IPS-18c (cell line): Measurements from ENCODE around the gene FAM156B.
"Not testable (repeated sequence)": the region's sequence is repeated elsewhere in the genome, so short reads cannot be mapped to it uniquely, and the experiment has no call there.

Experiments used
- H3K4me3 ChIP-seq: 2 replicates; pipeline ENCODE4 v1.7.0; 2013; ENCODE audit warnings: low read depth, mild to moderate bottlenecking, low read length, moderate library complexity; ENCODE audit not compliant: insufficient read depth
- H3K9me3 ChIP-seq: one replicate; pipeline ENCODE4 v1.6.1; 2013; ENCODE audit warnings: mild to moderate bottlenecking, low read length, moderate library complexity; ENCODE audit not compliant: control insufficient read depth, insufficient read depth

The FAM156B gene, protein sequence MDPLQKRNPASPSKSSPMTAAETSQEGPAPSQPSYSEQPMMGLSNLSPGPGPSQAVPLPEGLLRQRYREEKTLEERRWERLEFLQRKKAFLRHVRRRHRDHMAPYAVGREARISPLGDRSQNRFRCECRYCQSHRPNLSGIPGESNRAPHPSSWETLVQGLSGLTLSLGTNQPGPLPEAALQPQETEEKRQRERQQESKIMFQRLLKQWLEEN

GRCh38 chrX:52896855-52897709 lies at the start of gene FAM156B:
FAM156B (plus strand) TSS chrX:52897330; CDS start chrX:52907226, 9,896 bp downstream.
- H3K9me3 ChIP-seq, H3K4me3 ChIP-seq: not testable (repeated sequence)

DNA sequence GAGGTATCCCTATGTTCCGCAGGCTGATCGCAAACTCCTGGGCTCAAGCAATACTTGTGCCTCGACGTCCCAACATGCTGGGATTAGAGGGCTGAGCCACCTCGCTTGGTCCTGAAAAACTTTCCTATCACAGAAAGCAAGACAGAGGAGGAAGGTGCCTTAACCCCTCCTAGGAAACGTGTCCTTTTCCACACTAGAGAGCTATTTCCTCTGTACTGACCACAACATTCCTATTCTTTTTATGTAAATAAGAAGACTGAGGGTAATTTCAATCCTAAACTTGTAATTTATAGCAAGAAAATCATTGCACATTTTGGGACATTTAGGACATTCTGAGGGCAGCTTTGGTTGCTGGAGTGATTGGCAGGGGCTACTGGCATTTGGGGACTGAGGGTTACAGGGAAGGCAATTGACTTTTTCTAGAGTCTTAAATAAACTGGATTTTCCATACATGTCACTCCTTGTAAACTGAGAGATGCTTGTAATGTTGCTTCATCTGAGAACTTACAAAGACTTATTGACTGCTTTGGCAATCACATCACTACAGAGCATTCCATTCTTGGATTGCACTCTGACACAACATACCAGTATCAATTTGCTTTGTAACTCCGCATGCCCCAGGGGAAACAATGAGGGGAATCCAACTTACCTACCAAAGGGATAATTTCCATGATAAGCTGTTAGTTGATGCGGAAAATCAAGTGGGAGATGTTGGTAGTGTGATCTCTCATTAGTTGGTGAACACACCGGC lies 44.8 kb upstream of the FAM156B start:
- Histone ChIP-seq H3K4me3 (no peak overlapping the region), H3K9me3 (peaks cover 13% of the 10 kb centered on the region)

DNA sequence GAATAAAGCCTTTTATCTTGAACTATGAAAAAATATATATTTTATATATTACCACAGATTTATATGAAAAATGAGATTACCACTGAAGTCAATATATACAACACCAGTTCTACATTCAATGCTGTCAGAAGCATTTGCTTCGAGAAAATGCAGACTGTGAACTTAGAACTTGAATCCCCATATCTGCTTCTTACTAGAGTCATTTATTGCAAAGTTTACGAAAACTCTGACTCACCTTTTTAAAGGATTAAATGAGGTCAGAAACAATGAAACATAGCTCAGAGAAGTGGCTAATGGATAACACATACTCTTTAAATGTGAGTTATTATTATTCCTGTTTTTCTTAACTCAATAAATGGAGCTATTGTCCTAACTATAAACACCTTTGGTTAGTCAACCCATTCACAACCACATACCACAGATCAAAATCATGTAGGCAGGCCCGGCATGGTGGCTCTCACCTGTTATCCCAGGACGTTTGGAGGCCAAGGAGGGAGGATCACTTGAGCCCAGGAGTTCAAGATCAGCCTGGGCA lies 40.1 kb upstream of the FAM156B start:
- not testable (repeated sequence) for H3K9me3 ChIP-seq, H3K4me3 ChIP-seq

DNA sequence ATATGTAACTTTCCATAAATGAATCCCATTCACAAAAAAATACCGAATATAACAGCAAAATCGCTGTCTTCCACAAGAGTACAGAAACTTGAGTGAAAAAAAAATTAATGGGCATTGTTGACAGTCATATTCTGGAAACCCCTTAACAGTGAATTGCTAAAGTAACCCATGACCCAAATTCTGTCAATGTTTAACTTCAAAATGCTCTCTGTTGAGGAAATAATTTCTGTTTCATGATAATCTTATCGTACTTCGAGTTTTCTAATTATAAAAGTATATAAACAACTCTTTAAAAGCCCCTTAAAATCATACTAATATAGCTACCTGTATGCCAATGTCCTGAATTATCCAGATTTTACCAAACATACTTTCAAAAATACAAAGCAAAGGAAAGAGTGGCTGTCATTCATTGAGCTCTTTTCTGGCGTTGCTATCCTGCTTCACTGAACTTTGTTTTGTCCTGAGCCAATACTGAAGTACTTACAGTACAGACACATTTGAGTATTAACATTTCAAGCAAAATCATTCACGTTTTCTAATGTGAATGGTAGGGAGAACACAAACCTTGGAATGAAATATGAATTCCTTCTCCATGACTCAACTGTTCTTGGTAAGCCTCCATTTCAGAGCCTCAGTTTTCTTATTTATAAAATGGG lies 31.7 kb upstream of the FAM156B start:
- no peaks in the 10 kb centered on the region for H3K9me3 ChIP-seq
- H3K4me3 ChIP-seq, result no peak overlapping the region

GRCh38 chrX:52867610-52868348 lies 29.4 kb upstream of the FAM156B start, which contains the start of gene XAGE3:
XAGE3 (minus strand) TSS chrX:52868083; CDS start chrX:52867133, 950 bp downstream.
- Histone ChIP-seq H3K4me3 (no peak within 1 kb of the TSS), H3K9me3 (no peaks in the 10 kb centered on the region)

DNA sequence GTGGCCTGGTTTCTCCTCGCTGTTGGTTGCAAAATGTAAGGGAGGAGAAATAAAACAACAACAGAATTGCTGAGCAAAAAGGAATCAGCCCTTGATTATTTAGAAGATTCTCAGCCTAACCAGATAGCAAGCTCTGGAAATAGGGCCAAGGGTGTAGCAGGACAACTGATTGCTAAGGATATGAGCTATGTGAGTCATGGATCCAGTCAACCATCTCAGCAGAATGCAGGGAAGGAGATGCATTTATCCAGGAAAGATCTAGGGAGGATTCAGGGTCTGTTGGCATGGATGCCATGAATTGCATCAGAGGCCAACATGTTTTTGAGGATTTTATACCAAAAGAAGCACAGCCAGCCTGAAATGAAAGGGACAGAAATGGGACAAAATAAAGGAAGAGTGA lies 27.1 kb upstream of the FAM156B start:
- no peak overlapping the region for H3K4me3 ChIP-seq
- H3K9me3 ChIP-seq, result no peaks in the 10 kb centered on the region

GRCh38 chrX:52873825-52874224 lies 23.3 kb upstream of the FAM156B start:
- not testable (repeated sequence) for H3K9me3 ChIP-seq, H3K4me3 ChIP-seq

GRCh38 chrX:52874661-52875060 lies 22.5 kb upstream of the FAM156B start:
- H3K4me3 ChIP-seq, result no peak overlapping the region
- no peaks in the 10 kb centered on the region for H3K9me3 ChIP-seq

DNA sequence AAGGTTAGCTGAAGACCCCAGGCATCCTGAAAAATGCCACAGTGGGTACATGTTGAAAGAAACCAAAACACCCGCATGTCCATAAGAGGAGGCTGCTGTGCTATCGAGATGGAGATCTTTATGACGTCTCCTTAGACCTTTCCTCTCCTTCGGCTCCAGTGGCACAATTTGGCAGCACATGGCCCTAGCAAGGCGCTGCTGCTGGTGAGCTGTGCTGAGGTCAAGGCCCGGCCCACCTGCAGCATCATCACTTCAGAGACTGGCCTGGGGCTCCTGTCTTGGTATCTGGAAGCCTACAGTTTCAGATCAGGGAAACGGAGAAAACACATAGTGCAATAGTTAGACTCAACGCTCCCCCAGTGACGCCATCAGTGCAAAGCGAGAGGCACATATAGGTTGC lies 21.7 kb upstream of the FAM156B start:
- not testable (repeated sequence) for H3K9me3 ChIP-seq, H3K4me3 ChIP-seq

GRCh38 chrX:52876386-52876785 lies 20.7 kb upstream of the FAM156B start:
- not testable (repeated sequence) for H3K4me3 ChIP-seq, H3K9me3 ChIP-seq

DNA sequence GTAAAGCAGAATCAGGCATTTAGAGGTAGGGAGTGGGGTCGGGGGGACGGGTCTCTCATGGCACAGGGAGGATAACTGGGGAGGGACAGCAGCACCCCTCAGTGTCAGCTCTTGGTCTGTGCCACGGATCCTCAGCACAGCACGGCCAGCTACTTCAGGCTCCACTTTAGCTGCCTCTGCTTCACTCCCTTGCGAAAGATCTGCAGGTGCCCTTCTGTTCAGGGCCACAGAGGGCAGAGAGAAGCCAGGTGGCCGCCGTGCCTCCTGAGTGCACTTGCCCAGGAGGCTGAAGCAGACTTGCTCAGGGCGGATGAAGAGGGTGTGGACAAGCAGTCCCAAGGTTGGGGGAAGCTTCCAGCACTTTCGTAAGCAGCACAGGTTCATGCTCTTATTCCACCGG lies 9.7 kb upstream of the FAM156B start:
- H3K4me3 ChIP-seq, H3K9me3 ChIP-seq: not testable (repeated sequence)

DNA sequence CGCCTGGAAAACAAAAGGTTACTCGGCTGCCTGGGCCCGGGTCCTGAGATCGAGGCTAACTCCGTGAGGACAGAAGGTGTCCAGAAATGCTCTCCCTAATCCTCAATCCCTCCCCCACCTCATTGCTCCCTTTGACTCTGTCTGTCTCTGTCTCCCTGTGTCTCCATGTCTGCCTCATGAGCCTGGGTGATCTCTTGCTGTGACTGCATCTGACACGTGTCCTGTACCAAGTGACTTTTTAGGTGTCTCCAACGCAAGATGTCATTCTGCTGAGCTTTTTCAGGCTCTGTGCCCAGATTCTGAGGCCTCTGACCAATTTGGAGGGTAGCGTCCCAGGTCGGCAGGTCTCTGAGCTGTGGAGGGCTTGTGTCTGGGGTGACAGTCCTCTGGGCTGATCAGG lies 9.0 kb upstream of the FAM156B start:
- H3K9me3 ChIP-seq, H3K4me3 ChIP-seq: not testable (repeated sequence)

GRCh38 chrX:52896438-52896837 lies 692 bp upstream of the FAM156B start:
- H3K4me3 ChIP-seq, H3K9me3 ChIP-seq: not testable (repeated sequence)

GRCh38 chrX:52905531-52905930 lies 8.4 kb downstream of the FAM156B start:
- H3K4me3 ChIP-seq, result not testable (repeated sequence)

DNA sequence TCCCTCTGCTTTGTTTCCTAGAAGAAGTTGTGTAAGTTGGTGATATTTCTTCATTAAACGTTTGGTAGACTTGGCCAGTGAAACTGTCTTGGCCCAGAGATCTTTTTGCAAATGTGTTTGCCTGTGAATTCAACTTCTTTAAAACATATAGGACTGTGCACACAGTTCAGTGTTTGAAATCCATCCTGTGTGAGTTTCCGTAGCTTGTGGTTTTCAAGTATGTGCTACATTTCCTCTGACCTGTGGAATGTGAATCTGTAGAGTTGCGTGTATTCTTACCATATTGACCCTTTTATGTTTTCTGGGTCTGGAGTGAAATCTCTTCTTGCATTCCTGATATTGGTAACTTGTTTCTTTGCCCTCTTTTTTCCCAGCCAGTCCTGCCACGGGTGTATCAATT lies 8.9 kb downstream of the FAM156B start:
- H3K4me3 ChIP-seq, H3K9me3 ChIP-seq: not testable (repeated sequence)

More at GRCh38 chrX:52905531-52905930, 8.4 kb downstream of the FAM156B start:
- H3K9me3 ChIP-seq, result not testable (repeated sequence)

DNA sequence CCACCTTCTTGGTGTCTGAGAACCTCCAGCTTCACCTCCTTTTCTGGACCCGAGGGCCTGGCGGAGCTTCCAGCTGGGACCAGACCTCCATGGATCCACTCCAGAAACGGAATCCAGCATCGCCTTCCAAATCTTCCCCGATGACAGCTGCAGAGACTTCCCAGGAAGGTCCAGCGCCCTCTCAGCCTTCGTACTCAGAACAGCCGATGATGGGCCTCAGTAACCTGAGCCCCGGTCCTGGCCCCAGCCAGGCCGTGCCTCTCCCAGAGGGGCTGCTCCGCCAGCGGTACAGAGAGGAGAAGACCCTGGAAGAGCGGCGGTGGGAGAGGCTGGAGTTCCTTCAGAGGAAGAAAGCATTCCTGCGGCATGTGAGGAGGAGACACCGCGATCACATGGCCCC lies 10.0 kb downstream of the FAM156B start:
- H3K4me3 ChIP-seq, H3K9me3 ChIP-seq: not testable (repeated sequence)

GRCh38 chrX:52907900-52908299 lies 10.8 kb downstream of the FAM156B start:
- not testable (repeated sequence) for H3K4me3 ChIP-seq, H3K9me3 ChIP-seq
